Stimulated activated effector memory CD8-positive, alpha-beta T cell treated with anti-CD3 and anti-CD28 coated beads, Interleukin-12 subunit alpha, Interleukin-12 subunit beta, amount 100 ng/mL, for 72 hours (primary cell): ENCODE measurements around the gene DNAI2.

Experiments
- ATAC-seq: fragments of 150-1000 bp; cut with Tn5 transposase; 2 replicates; pipeline ENCODE4 v1.10.0; 2021
- DNase-seq, 2 donors: peaks; one replicate each; pipeline ENCODE4 v3.0.0; 2021 to 2022; ENCODE audit warnings: low spot score in 2 of 2
- H3K27ac Mint-ChIP-seq: one replicate; pipeline ENCODE4 v1.8.0; 2022; ENCODE audit warnings: mild to moderate bottlenecking, mixed read lengths
- H3K36me3 Mint-ChIP-seq: one replicate; pipeline ENCODE4 v1.8.0; 2022; ENCODE audit warnings: mild to moderate bottlenecking, mixed read lengths
- H3K4me1 Mint-ChIP-seq: one replicate; pipeline ENCODE4 v1.8.0; 2022; ENCODE audit warnings: mixed read lengths
- H3K4me3 Mint-ChIP-seq: one replicate; pipeline ENCODE4 v1.8.0; 2022; ENCODE audit warnings: mild to moderate bottlenecking, mixed read lengths
- H3K9me3 Mint-ChIP-seq: one replicate; pipeline ENCODE4 v1.8.0; 2022; ENCODE audit warnings: mixed read lengths

Gene DNAI2

GRCh38 chr17:74274060-74274708 lies at the start of gene DNAI2:
Gene DNAI2 (plus strand): TSS chr17:74274234. CDS start chr17:74281818, 7,584 bp downstream.
- Mint-ChIP-seq H3K4me3 (peak within 1 kb of the TSS; percentile 72), H3K4me1 (peaks cover 35% of the 10 kb centered on the region), H3K36me3 (peaks cover 6% of the 10 kb centered on the region), H3K9me3 (no peaks in the 10 kb centered on the region), H3K27ac (peak within 1 kb of the TSS; percentile 85)
- peak; percentile 46 for ATAC-seq
- DNase-seq: no peak

- no peaks in the 10 kb centered on the region for H3K9me3 Mint-ChIP-seq
- peaks cover 19% of the 10 kb centered on the region for H3K36me3 Mint-ChIP-seq
- ATAC-seq (no peak), DNase-seq (no peak)
- H3K4me3 Mint-ChIP-seq: no peak overlapping the region
- H3K4me1 Mint-ChIP-seq: peaks cover 11% of the 10 kb centered on the region
- H3K27ac Mint-ChIP-seq: peak overlapping the region; percentile 77
These were observed 48.9 kb upstream of the DNAI2 start for GRCh38 chr17:74224959-74225725.

GRCh38 chr17:74226252-74226651 lies 47.8 kb upstream of the DNAI2 start:
- peaks cover 11% of the 10 kb centered on the region for H3K4me1 Mint-ChIP-seq
- H3K4me3 Mint-ChIP-seq: no peak overlapping the region
- no peaks in the 10 kb centered on the region for H3K9me3 Mint-ChIP-seq
- peak overlapping the region; percentile 77 for H3K27ac Mint-ChIP-seq
- no peak for ATAC-seq
- H3K36me3 Mint-ChIP-seq: peaks cover 25% of the 10 kb centered on the region
- DNase-seq: no peak

GRCh38 chr17:74227271-74228080 lies 46.6 kb upstream of the DNAI2 start:
- no peak overlapping the region for H3K4me3 Mint-ChIP-seq
- H3K36me3 Mint-ChIP-seq: peaks cover 26% of the 10 kb centered on the region
- no peaks in the 10 kb centered on the region for H3K9me3 Mint-ChIP-seq
- H3K4me1 Mint-ChIP-seq: peaks cover 11% of the 10 kb centered on the region
- no peak for ATAC-seq
- DNase-seq: no peak
- H3K27ac Mint-ChIP-seq: peak overlapping the region; percentile 61

- Mint-ChIP-seq H3K36me3 (peaks cover 26% of the 10 kb centered on the region), H3K4me3 (no peak overlapping the region), H3K4me1 (peaks cover 11% of the 10 kb centered on the region), H3K9me3 (no peaks in the 10 kb centered on the region), H3K27ac (peak overlapping the region; percentile 61)
- ATAC-seq (no peak), DNase-seq (no peak)
These were observed 45.6 kb upstream of the DNAI2 start for GRCh38 chr17:74228306-74228978.

- Mint-ChIP-seq H3K4me3 (no peak overlapping the region), H3K9me3 (no peaks in the 10 kb centered on the region), H3K36me3 (peaks cover 13% of the 10 kb centered on the region), H3K4me1 (peaks cover 5% of the 10 kb centered on the region), H3K27ac (no peak overlapping the region)
- no peak for DNase-seq
- ATAC-seq: no peak
These were observed 43.1 kb upstream of the DNAI2 start for GRCh38 chr17:74230896-74231295.

GRCh38 chr17:74231928-74232907 lies 41.8 kb upstream of the DNAI2 start:
- H3K36me3 Mint-ChIP-seq: peaks cover 8% of the 10 kb centered on the region
- H3K27ac Mint-ChIP-seq: peak overlapping the region; percentile 71
- no peak overlapping the region for H3K4me3 Mint-ChIP-seq
- ATAC-seq: no peak
- H3K9me3 Mint-ChIP-seq: no peaks in the 10 kb centered on the region
- H3K4me1 Mint-ChIP-seq: no peaks in the 10 kb centered on the region
- DNase-seq: no peak

- Mint-ChIP-seq H3K27ac (peak overlapping the region; percentile 71), H3K4me1 (no peaks in the 10 kb centered on the region), H3K9me3 (no peaks in the 10 kb centered on the region), H3K36me3 (peaks cover 15% of the 10 kb centered on the region), H3K4me3 (no peak overlapping the region)
- ATAC-seq: no peak
- DNase-seq: no peak
These were observed 40.1 kb upstream of the DNAI2 start for GRCh38 chr17:74233937-74234336.

- no peaks in the 10 kb centered on the region for H3K4me1 Mint-ChIP-seq
- no peak for ATAC-seq
- H3K36me3 Mint-ChIP-seq: peaks cover 15% of the 10 kb centered on the region
These were observed 39.5 kb upstream of the DNAI2 start for GRCh38 chr17:74234486-74234885.

GRCh38 chr17:74235040-74235581 lies 38.9 kb upstream of the DNAI2 start:
- DNase-seq: no peak
- H3K4me3 Mint-ChIP-seq: no peak overlapping the region
- H3K36me3 Mint-ChIP-seq: peaks cover 15% of the 10 kb centered on the region
- H3K4me1 Mint-ChIP-seq: no peaks in the 10 kb centered on the region
- no peak for ATAC-seq
- H3K9me3 Mint-ChIP-seq: no peaks in the 10 kb centered on the region
- H3K27ac Mint-ChIP-seq: no peak overlapping the region

More at GRCh38 chr17:74234486-74234885, 39.5 kb upstream of the DNAI2 start:
- Mint-ChIP-seq H3K27ac (no peak overlapping the region), H3K9me3 (no peaks in the 10 kb centered on the region), H3K4me3 (no peak overlapping the region)
- DNase-seq: no peak

GRCh38 chr17:74235911-74236371 lies 38.1 kb upstream of the DNAI2 start:
- Mint-ChIP-seq H3K9me3 (no peaks in the 10 kb centered on the region), H3K27ac (no peak overlapping the region), H3K36me3 (peaks cover 11% of the 10 kb centered on the region), H3K4me1 (no peaks in the 10 kb centered on the region), H3K4me3 (no peak overlapping the region)
- ATAC-seq (no peak), DNase-seq (no peak)

- ATAC-seq: no peak
- Mint-ChIP-seq H3K9me3 (no peaks in the 10 kb centered on the region), H3K4me3 (no peak overlapping the region), H3K4me1 (peaks cover 6% of the 10 kb centered on the region), H3K36me3 (peaks cover 7% of the 10 kb centered on the region), H3K27ac (no peak overlapping the region)
- no peak for DNase-seq
These were observed 36.7 kb upstream of the DNAI2 start for GRCh38 chr17:74237321-74237720.

GRCh38 chr17:74239172-74239571 lies 34.9 kb upstream of the DNAI2 start:
- H3K4me3 Mint-ChIP-seq: no peak overlapping the region
- peak overlapping the region; percentile 61 for H3K27ac Mint-ChIP-seq
- DNase-seq (no peak), ATAC-seq (no peak)
- peaks cover 7% of the 10 kb centered on the region for H3K36me3 Mint-ChIP-seq
- no peaks in the 10 kb centered on the region for H3K9me3 Mint-ChIP-seq
- H3K4me1 Mint-ChIP-seq: peaks cover 6% of the 10 kb centered on the region
